D721Med (cell line): ENCODE data around the gene ANAPC13.

Experiments
- DNase-seq: peaks from one replicate; pipeline ENCODE4 v3.0.0; 2011; ENCODE audit warnings: low spot score; ENCODE audit not compliant: insufficient read length
- FAIRE-seq: peaks from 2 replicates; lab custom pipeline; 2011; peaks lifted over from hg19 to GRCh38; lab: Jason Lieb, UNC
- CTCF ChIP-seq: IDR thresholded peaks from 2 replicates; pipeline ENCODE4 v1.5.1; 2012; ENCODE audit warnings: mild to moderate bottlenecking, control low read depth; ENCODE audit not compliant: insufficient read depth; ENCODE audit errors: missing control alignments

ANAPC13 gene

GRCh38 chr3:134430950-134431445 lies 54.8 kb downstream of the ANAPC13 start:
- DNase-seq (peak; percentile 41), FAIRE-seq (peak; percentile 94)
- no peak for TF ChIP-seq CTCF

- DNase-seq: no peak
- TF ChIP-seq CTCF: no peak
- FAIRE-seq: no peak
These were observed 55.6 kb downstream of the ANAPC13 start for GRCh38 chr3:134430174-134430573.

GRCh38 chr3:134428401-134428800 lies 57.4 kb downstream of the ANAPC13 start:
- no peak for TF ChIP-seq CTCF
- FAIRE-seq (no peak), DNase-seq (no peak)
